Keratinocyte (primary cell): Measurements from ENCODE around the gene GPR37L1. TPM values are rescaled to one million over a fixed set of nuclear protein-coding genes. Genes with fewer than 3 reads are reported as not detected.

Source experiments
- DNase-seq: peaks from one replicate; pipeline ENCODE4 v3.0.0-alpha.2; 2011; ENCODE audit warnings: low read depth, missing footprints, low spot score
- FAIRE-seq: peaks from 2 replicates; lab custom pipeline; 2011; peaks lifted over from hg19 to GRCh38; lab: Jason Lieb, UNC
- H2AFZ ChIP-seq: 2 replicates; pipeline ENCODE4 v1.6.0; 2012; ENCODE audit warnings: low read length, control low read depth, inconsistent platforms; ENCODE audit not compliant: control insufficient read depth
- H3K27ac ChIP-seq: 2 replicates; pipeline ENCODE4 v1.5.1; 2011; ENCODE audit warnings: low read length; ENCODE audit not compliant: control insufficient read depth, insufficient read depth
- H3K27me3 ChIP-seq: 3 replicates; pipeline ENCODE4 v1.6.0; 2011; ENCODE audit warnings: low read length; ENCODE audit not compliant: control insufficient read depth, insufficient read depth; ENCODE audit errors: extremely low read depth
- H3K36me3 ChIP-seq, 2 experiments: 2 replicates in 1 of 2; 3 replicates in 1 of 2; pipeline ENCODE4 v1.5.1; 2011; ENCODE audit warnings: low read length in 2 of 2, mild to moderate bottlenecking in 1 of 2; ENCODE audit not compliant: control insufficient read depth in 2 of 2, insufficient read depth in 2 of 2; ENCODE audit errors: extremely low read depth in 1 of 2
- H3K4me1 ChIP-seq: 3 replicates; pipeline ENCODE4 v1.5.1; 2011; ENCODE audit warnings: low read length; ENCODE audit not compliant: control insufficient read depth, insufficient read depth; ENCODE audit errors: extremely low read depth
- H3K4me2 ChIP-seq: 3 replicates; pipeline ENCODE4 v1.6.0; 2011; ENCODE audit warnings: low read depth, low read length; ENCODE audit not compliant: control insufficient read depth, insufficient read depth; ENCODE audit errors: extremely low read depth
- H3K4me3 ChIP-seq, 3 experiments: fragments of 200-600 bp in 1 of 3; sonication (generic) in 1 of 3; 2 replicates in 2 of 3; 3 replicates in 1 of 3; pipeline ENCODE4 v1.5.1; 2011 to 2016; ENCODE audit warnings: low read length in 3 of 3, mild to moderate bottlenecking in 3 of 3, control low read depth in 2 of 3, inconsistent platforms in 1 of 3, low read depth in 1 of 3, mixed read lengths in 1 of 3, mixed run types in 1 of 3, moderate library complexity in 1 of 3; ENCODE audit not compliant: control insufficient read depth in 2 of 3, insufficient read depth in 2 of 3; ENCODE audit errors: extremely low read depth in 1 of 3
- H3K79me2 ChIP-seq: 2 replicates; pipeline ENCODE4 v1.6.0; 2012; ENCODE audit warnings: low read length; ENCODE audit not compliant: control insufficient read depth, insufficient read depth
- H3K9ac ChIP-seq: 3 replicates; pipeline ENCODE4 v1.6.0; 2011; ENCODE audit warnings: low read length; ENCODE audit not compliant: control insufficient read depth, insufficient read depth; ENCODE audit errors: extremely low read depth
- H3K9me1 ChIP-seq: 3 replicates; pipeline ENCODE4 v1.6.0; 2011; ENCODE audit warnings: low read length; ENCODE audit not compliant: control insufficient read depth, insufficient read depth; ENCODE audit errors: extremely low read depth
- H3K9me3 ChIP-seq: 2 replicates; pipeline ENCODE4 v1.5.1; 2012; ENCODE audit warnings: low read depth, low read length; ENCODE audit not compliant: control insufficient read depth
- H4K20me1 ChIP-seq: 3 replicates; pipeline ENCODE4 v1.6.0; 2011; ENCODE audit warnings: low read length; ENCODE audit not compliant: control insufficient read depth, insufficient read depth; ENCODE audit errors: extremely low read depth
- EZH2 ChIP-seq: IDR thresholded peaks from one replicate; pipeline ENCODE4 v1.6.1; 2012; ENCODE audit warnings: inconsistent platforms, mild to moderate bottlenecking, low read length, moderate library complexity
- dilution Hi-C: fragments of 300-500 bp; cut with MboI; formaldehyde crosslinking; loops from one replicate; pipeline ENCODE4 v1.7.0; 2020; ENCODE audit warnings: low sequenced_read_pairs; ENCODE audit not compliant: extremely low pct_ligation_motif_present
- polyA plus RNA-seq, 5 experiments: library from polyadenylated mRNA; depleted of rRNA in 3 of 5; stranded (reverse) in 3 of 5; stranded (forward) in 1 of 5; unstranded in 1 of 5; fragments of >200 nt; gene quantifications; 1 replicate in 1 of 5; 2 replicates in 3 of 5; 3 replicates in 1 of 5; pipeline versions ENCODE4 v1.2.1 to v1.2.3, GENCODE V29; 2011 to 2012; ENCODE audit warnings: missing spikeins in 2 of 5, low read depth in 1 of 5, low replicate concordance in 1 of 5
- TF ChIP-seq, protein P1 (sequence below), 3 experiments: IDR thresholded peaks in 1 of 3; conservative IDR thresholded peaks in 1 of 3; optimal IDR thresholded peaks in 1 of 3; 2 replicates in 2 of 3; 3 replicates in 1 of 3; pipeline versions ENCODE3 to v1.5.1; 2011; ENCODE audit warnings: low read length in 3 of 3, mild to moderate bottlenecking in 3 of 3, moderate library complexity in 2 of 3, control low read depth in 1 of 3, inconsistent platforms in 1 of 3; ENCODE audit not compliant: insufficient read depth in 2 of 3; ENCODE audit errors: extremely low read depth in 1 of 3

Gene GPR37L1
- polyA plus RNA-seq, 1 donor (not counting 4 experiments of a cell fraction or from before 2014, with no cell fraction given): not detected

DNA sequence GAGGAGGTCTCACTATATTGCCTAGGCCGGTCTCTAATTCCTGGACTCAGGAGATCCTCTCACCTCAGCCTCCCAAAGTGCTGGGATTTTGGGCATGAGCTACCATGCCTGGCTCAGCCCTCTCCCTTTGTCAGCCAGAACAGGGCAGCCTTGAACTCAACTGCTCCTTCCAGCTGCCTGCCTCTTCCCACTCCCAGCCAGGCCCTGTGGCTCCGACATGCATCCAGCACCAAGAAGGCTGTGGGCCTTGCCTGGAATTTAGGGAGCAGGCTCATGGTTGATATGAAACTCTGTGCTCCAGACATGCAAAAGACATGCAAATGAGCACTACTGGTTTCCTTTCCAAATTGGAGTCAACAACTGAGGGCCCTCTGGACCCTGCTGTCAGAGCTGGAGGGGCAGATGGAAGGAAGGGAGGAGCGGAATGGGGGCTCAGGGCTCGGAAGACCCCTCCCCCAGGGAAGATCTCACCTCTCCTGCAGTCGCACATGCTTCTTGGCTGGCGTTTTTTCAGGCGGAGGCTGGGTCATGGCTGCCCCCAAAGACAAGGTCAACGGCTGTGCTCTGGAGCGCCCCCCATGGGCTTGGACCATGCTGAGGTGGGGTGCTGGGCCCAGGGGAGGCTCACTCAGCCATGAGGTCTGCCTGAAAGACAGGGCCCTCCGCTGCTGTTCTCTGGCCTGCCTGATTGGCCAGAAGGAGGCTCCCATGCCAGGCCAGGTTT lies 36.3 kb downstream of the GPR37L1 start:
- no peak overlapping the region for H3K4me2 ChIP-seq
- no peak overlapping the region for H2AFZ ChIP-seq
- no peak overlapping the region for H3K9ac ChIP-seq
- no peaks in the 10 kb centered on the region for H3K9me3 ChIP-seq
- H3K79me2 ChIP-seq: no peaks in the 10 kb centered on the region
- H3K9me1 ChIP-seq: no peaks in the 10 kb centered on the region
- no peak overlapping the region for H3K4me3 ChIP-seq
- dilution Hi-C loops: no loop called here
- H3K4me1 ChIP-seq: no peaks in the 10 kb centered on the region
- no peak for DNase-seq
- H3K27ac ChIP-seq: no peak overlapping the region
- H3K27me3 ChIP-seq: peaks cover 1% of the 10 kb centered on the region
- no peak for TF ChIP-seq EZH2
- TF ChIP-seq, protein P1, sequence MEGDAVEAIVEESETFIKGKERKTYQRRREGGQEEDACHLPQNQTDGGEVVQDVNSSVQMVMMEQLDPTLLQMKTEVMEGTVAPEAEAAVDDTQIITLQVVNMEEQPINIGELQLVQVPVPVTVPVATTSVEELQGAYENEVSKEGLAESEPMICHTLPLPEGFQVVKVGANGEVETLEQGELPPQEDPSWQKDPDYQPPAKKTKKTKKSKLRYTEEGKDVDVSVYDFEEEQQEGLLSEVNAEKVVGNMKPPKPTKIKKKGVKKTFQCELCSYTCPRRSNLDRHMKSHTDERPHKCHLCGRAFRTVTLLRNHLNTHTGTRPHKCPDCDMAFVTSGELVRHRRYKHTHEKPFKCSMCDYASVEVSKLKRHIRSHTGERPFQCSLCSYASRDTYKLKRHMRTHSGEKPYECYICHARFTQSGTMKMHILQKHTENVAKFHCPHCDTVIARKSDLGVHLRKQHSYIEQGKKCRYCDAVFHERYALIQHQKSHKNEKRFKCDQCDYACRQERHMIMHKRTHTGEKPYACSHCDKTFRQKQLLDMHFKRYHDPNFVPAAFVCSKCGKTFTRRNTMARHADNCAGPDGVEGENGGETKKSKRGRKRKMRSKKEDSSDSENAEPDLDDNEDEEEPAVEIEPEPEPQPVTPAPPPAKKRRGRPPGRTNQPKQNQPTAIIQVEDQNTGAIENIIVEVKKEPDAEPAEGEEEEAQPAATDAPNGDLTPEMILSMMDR (optimal IDR thresholded peaks at IDR 0.05 in 1 of 3, IDR thresholded peaks at IDR 0.05 in 1 of 3, conservative IDR thresholded peaks at IDR 0.05 in 1 of 3; ENCODE audit: extremely low read depth in 1 of 3, insufficient read depth in 2 of 3, low read length in 3 of 3): no peak
- FAIRE-seq: no peak
- no peaks in the 10 kb centered on the region for H3K36me3 ChIP-seq
- H4K20me1 ChIP-seq: no peaks in the 10 kb centered on the region

DNA sequence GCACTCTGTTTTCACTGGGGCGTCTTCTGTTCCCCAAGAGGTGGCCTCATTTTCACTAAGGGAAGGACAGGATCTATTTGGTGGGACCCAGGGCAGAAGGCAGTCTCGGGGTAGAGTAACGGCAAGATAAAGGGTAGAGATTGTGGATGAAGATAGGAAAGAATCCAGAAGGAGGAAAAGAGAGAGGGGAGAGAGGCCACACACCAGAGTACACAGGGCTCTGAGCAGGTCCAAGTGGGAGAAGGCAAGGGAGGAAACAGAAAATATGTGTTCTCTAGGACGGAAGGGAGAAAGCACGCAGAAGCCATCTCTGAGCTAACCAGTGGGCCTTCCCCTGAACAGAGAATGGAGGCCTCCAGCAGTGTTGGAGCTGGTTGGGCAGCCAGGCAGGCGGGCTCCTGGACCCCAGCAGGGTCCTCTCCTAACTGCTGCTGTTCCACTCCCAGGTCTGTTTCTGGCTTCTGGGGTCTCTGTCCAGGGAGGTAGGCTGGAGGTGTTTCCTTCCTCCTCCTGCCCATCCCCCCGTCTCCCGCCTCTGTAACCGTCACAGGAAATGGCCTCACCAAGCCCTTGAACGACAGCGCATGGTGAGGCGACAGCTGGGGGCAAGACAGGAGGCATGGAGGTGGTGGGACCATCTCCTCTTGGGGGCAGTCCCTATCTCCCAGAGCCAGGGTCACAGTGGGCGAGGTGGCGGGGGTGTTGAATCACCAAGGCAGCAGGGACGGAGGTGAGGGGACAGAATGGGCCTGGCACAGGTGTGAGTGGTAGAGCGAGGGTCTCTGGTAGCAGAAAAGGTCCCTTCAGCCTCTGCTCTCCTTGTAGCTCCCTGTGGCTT lies 37.0 kb downstream of the GPR37L1 start:
- no peak overlapping the region for H3K27ac ChIP-seq
- dilution Hi-C loops: no loop called here
- H3K27me3 ChIP-seq: peaks cover 9% of the 10 kb centered on the region
- no peak overlapping the region for H3K4me3 ChIP-seq
- H2AFZ ChIP-seq: no peak overlapping the region
- H3K4me1 ChIP-seq: no peaks in the 10 kb centered on the region
- FAIRE-seq (no peak), DNase-seq (no peak)
- no peak for TF ChIP-seq EZH2
- TF ChIP-seq, protein P1 (optimal IDR thresholded peaks at IDR 0.05 in 1 of 3, IDR thresholded peaks at IDR 0.05 in 1 of 3, conservative IDR thresholded peaks at IDR 0.05 in 1 of 3; ENCODE audit: extremely low read depth in 1 of 3, insufficient read depth in 2 of 3, low read length in 3 of 3): no peak
- H3K36me3 ChIP-seq: no peaks in the 10 kb centered on the region
- no peaks in the 10 kb centered on the region for H3K9me1 ChIP-seq
- no peak overlapping the region for H3K4me2 ChIP-seq
- H4K20me1 ChIP-seq: no peaks in the 10 kb centered on the region
- no peak overlapping the region for H3K9ac ChIP-seq
- H3K9me3 ChIP-seq: no peaks in the 10 kb centered on the region
- H3K79me2 ChIP-seq: no peaks in the 10 kb centered on the region
